Right lung (tissue), 5 donors: ENCODE results near the gene MMP20. TPM values are rescaled to one million over a fixed set of nuclear protein-coding genes. Genes with fewer than 3 reads are reported as not detected.
A peak's percentile ranks its signal among the peaks of the same experiment; 100 is the strongest.

Source experiments
- DNase-seq, 2 donors: peaks; one replicate each; pipeline ENCODE4 v3.0.0-alpha.2; 2013
- polyA plus RNA-seq, 5 donors: library from polyadenylated mRNA; unstranded; fragments of 120-200 nt; gene quantifications; one replicate each; pipeline versions ENCODE4 v1.2.1 to v1.2.3, GENCODE V29; 2013; ENCODE audit warnings: inconsistent platforms in 1 of 5, low replicate concordance in 1 of 5; ENCODE audit not compliant: insufficient read length in 5 of 5, insufficient read depth in 1 of 5

The MMP20 gene
- polyA plus RNA-seq, 5 donors, result not detected

DNA sequence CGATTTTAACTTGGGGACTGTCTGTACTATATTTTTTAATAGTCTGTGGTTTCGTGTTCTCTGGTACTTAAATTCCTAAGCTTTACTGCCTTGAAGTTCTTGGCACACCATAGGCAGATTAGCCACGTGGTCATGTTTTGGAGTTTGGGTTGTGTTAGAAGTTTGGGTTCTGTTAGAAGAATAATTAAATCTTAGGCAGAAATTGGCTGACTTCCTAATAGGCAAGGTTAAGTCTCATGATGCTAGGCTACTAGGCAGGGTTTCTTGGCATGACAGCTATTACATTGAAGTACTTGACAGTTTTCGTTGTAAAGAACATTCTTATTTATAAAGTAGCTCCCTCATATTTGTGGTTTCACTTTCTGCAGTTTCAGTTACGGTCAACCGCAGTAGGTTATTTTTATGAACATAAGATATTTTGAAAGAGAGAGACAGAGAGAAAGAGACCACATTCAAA is 64.5 kb downstream of the MMP20 start:
- DNase-seq, result peak; percentile 33

- DNase-seq, result no peak
Observed at GRCh38 chr11:102559839-102560238, 65.3 kb downstream of the MMP20 start.

GRCh38 chr11:102555091-102555490 is 70.0 kb downstream of the MMP20 start:
- no peak for DNase-seq

DNA sequence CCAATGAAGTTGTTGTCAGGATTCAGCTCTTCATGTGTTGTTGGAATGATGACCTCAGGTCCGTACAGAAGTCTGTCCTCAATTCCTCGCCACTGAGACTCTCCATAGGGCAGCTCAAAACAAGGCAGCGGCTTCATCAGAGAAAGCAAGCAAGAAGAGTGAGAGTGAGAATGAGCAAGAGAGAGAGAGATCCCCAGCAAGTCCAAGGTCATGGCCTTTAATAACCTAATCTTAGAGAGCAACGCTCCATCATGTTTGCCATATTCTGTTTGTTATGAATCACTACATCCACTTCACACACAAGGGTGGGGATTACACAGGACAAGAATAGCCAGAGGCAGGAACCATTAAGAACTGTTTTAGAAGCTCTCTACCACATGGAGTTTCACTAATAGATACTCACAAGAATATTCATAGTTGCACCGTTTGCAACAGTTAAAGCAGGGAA is 71.3 kb downstream of the MMP20 start:
- DNase-seq, result no peak

DNA sequence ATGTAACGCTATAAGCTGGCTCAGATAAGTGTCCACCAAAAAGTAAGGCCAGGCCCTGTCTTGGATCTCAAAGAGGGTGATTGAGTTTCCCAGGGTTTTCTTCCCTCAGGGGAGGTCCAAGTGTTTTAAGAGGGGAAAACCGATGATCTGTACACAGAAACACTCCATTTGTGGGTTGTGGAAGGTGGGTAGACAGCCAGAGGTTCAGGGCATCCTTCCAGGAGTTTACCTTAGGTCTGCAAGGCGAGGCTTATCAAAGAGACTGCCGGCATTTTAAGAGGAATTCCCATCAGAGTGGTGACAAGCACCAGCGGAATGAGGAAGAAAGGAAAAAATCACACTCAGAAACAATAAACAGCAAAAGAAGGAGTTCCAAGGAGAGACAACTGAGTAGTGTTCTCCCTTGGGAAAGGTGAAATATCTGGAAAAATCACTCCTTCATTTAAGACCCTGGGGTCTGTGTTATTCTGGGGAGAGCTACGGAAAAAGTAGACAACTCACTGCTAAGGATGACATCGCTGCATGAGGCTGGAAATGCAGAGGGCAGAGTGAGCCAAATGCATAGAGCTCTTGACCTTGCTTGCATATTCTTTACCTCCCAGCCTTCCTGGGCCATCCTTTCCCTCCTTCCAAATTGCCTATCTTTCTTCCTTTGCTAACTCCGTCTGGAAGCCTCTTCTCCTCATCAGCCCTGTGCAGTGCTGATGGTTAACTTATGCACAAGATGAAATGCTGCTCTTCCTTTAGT is 72.5 kb downstream of the MMP20 start:
- DNase-seq, result peak in 1 of 2 donors; percentile 21

- DNase-seq, result no peak
Observed at GRCh38 chr11:102552020-102552419, 73.1 kb downstream of the MMP20 start.

GRCh38 chr11:102551169-102551781 is 73.9 kb downstream of the MMP20 start:
- no peak for DNase-seq

DNA sequence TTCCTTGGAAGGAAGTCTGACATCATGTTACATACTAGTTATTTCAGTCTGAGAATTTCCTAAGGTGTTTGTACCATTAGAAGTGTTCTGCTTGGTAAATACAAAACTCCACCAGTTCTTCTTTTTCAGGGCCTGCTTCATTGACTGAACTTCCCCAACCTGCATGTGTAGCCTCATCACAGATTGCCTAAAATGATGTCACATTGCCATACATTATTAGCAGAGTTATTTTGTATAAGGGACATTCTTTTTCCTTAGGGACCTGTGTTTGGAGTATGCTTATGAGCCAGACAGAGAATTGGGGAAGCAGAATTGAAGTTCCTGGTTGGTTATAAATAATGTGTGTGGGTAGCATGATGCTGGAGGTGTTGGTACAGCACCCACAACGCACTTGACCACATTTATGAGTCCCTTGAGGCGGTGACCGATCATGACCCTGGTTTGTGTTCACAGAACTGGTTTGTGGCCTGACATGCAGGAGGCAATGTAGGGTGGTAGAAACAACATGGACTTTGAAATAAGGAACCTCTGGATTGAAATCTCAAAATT is 78.1 kb downstream of the MMP20 start:
- DNase-seq, result no peak

GRCh38 chr11:102546427-102546826 is 78.7 kb downstream of the MMP20 start:
- no peak for DNase-seq

DNA sequence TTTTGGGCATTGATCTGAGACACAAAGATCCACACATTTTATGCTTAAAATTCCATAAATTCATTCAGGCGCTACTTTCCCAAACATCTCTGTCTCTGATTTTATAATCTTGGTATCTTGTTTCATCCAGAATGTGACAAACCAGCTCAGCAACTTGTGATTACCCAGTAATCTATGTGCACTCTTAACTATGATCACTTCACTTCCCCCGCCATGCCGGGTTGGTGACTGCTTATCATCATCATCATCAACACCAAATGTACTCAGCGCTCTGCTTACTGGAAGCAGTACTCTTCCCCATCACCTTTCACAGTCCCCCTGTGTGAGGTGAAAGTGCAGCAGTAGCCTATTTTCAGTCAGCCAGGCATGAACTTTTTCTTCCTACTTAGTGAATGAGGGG is 79.4 kb downstream of the MMP20 start:
- DNase-seq, result no peak

- DNase-seq, result no peak
Observed at GRCh38 chr11:102544594-102544993, 80.5 kb downstream of the MMP20 start.

DNA sequence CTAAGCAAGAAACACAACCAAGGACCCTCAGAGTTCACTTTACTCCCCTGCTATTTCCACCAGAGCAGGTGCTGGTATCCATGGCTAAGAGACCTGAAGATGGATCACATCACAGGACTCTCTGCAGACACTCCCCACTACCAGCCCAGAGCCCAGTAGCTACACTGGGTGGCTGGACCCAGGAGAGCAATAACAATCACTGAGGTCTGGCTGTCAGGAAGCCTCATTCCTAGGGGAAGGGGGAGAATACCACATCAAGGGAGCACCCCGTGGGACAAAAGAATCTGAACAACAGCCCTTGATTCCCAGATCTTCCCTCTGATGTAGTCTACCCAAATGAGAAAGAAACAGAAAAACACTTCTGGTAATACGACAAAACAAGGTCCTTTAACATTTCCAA is 85.6 kb downstream of the MMP20 start:
- no peak for DNase-seq

- DNase-seq, result no peak
Observed at GRCh38 chr11:102538932-102539331, 86.2 kb downstream of the MMP20 start.

DNA sequence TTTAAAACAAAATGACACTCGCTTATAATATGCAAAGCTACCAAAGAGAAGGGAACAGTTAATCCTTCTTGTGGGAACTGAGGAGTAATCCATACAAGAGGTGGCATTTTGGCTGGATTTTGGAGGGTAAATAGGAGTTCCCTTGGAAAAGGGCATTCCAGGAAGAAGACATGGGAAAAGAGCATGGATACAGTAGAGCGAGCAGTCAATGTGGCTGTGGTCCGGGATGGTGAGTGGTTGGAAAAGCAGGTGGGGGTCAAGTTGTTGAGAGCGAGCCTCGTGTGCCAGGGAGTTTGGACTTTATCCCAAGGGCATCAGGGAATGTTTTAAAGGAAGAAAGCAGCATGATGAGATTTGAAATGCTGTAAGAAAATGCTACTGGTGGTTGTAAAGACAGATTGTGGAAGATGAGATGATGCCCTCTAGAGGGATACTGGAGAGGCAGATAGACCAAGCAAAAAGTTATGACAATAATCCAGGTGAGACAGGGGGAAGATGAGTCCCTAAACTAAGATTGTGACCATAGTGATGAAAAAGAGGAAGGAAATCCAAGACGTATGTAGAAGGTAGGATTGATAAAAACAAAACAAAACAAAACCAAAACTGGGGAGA is 90.8 kb downstream of the MMP20 start:
- no peak for DNase-seq

DNA sequence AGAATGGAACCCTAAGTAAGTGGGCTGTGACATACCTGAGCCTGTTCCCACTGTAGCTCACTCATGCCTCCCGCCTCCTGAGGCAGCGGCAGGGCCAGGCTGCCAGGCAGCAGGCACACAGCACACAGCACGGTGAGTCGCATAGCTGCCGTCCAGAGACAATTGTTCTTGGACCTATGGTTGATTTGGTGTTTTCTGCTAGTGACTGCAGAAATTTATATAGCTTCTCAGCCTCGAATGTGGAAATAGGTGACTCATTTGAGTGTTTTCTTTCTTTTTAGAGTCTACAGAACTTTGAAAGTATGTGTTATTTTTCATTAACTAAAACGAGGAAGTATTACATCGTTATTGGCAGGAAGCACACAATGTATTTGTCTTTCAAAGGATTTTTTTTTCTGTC is 94.6 kb downstream of the MMP20 start, which contains the start of gene MMP7:
Gene MMP7 (minus strand): TSS at position 190 of the 400 bp plus-strand sequence. CDS start 47 bp downstream, at position 143.
- DNase-seq, result no peak

DNA sequence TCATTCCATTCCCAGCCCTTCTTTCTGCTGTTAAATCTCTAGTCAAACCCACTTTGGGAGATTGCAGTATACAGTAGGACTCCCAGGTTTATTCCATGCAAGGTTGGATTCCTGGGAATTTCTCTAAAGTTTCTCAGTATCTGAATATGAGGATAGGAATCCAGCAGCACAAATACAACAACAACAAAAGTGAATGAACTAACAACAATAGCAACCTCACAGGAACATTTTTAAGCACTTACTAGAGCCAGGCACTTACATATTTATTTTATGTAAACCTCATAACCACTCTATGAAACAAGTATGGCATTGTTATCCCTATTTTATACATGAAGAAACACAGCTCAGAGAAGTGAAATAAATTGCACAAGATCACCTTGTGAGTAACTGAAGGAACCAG is 96.5 kb downstream of the MMP20 start:
- DNase-seq, result no peak

GRCh38 chr11:102527684-102528083 is 97.4 kb downstream of the MMP20 start:
- DNase-seq, result no peak

DNA sequence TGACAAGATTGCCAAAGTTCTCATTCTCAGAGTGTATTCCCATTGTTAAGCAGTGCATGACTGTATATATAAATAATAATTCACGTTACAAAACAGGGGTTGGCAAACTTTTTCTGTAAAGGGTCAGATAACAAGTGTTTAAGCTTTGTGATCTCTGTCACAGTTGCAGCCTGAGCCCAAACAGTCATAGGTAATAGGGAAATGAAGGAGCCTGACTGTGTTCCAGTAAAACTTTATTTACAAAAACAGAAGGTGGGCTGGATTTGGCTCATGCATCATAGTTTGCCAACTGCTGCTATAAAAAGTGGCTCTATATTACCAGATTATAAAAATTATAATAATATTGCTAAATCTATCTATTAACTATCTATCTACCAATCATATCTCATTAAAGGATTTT is 98.1 kb downstream of the MMP20 start:
- DNase-seq, result no peak
